Fibroblast of skin of right biceps (primary cell): ENCODE data around the gene GNG3.
A peak's percentile ranks its signal among the peaks of the same experiment; 100 is the strongest.
"Not testable (repeated sequence)": the region's sequence is repeated elsewhere in the genome, so short reads cannot be mapped to it uniquely, and the experiment has no call there.

Experiments
- DNase-seq: peaks from one replicate; pipeline ENCODE4 v3.0.0-alpha.2; 2013

The GNG3 gene

DNA sequence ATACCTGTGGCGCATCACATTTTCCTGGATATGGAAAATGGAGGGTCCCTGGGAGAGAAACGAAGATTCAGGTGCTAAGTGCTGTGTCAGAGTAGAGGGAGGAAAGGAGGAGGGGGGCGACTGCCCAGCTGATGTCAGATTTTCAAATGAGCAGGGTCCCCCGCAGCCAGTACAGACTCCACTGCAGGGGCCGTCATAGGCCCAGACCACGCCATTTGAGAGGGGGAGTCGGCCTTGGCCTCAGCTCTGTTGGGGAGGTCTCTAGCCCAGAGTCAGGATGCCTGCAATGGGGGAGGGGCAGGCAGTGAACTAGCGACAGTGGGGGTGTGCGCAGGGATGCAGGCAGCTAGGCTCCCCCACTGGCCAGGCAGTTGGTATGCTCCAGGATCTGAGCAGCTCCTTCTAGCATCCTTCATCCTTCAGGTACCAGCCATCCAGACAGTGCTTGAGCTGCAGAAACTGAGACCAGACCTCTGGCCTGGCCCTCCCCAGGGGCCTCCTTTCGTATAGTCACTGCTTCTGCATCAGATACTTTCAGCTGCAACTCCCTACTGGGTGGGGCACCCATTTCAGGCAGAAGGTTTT, at the start of gene GNG3, which contains the start of gene BSCL2:
Gene GNG3 (plus strand): TSS at position 400 of the 585 bp plus-strand sequence. CDS start 620 bp downstream, outside the sequence.
Gene BSCL2 (minus strand): TSS at position 148 of the 585 bp plus-strand sequence. CDS start 229 bp downstream, outside the sequence.
- peak; percentile 25 for DNase-seq

DNA sequence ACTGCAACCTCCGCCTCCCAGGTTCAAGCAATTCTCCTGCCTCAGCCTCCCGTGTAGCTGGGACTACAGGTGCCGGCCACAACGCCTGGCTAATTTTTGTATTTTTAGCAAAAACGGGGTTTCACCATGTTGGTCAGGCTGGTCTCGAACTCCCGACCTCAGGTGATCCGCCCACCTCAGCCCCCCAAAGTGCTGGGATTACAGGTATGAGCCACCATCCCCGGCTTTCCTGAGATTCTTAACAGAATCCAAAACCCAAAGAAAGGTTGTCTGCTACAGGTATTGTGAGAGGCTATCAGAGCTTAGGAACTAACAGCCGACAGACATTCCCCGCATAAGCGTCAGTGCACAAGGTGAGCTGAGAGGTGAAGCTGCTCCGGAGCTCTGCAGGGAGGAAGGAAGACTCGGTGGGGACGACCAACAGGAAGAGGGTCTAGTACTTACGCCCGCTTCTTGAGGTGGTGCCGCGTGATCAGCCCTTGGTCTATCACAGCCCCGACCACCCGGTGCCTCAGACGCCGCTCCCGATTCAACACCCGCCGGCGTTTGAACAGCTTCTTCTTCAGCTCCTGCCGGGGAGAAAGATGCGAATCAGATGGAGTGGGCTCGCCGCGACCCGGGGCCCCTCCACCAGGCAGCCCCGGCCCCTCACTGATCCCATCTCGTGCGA, 42.9 kb upstream of the GNG3 start:
- DNase-seq: peak; percentile 48

DNA sequence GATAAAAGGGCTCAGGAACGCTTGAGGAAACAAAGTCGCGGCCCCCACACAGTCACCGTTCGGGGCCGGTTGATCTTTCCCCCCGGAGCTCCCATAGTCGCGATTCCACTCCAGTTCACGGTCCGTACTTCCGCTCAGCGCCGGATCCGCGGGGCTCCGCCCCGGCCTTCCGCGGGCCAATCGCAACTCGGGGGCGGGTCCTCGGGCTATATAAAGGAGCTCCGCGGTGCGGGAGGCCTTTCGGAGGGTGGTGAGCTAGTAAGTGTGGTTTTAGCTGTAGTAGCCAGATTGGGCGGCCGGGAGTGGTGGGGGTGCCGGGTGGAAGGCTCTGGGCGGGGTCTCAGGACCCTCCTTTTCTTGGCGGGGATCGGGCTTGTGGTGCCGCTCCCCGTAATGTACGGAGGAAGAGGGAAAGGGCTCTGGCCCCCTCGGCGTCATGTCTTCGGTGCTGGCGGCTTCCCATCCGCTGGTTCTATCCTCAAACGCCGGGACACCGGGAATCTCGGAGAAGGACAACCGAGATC, 42.3 kb upstream of the GNG3 start, which contains the start of the genes C11orf98 and CSKMT:
Gene C11orf98 (minus strand): TSS at position 136 of the 524 bp plus-strand sequence. CDS start 41 bp downstream, at position 95.
Gene CSKMT (plus strand): TSS at position 238 of the 524 bp plus-strand sequence. CDS start 568 bp downstream, outside the sequence.
- peak; percentile 95 for DNase-seq

DNA sequence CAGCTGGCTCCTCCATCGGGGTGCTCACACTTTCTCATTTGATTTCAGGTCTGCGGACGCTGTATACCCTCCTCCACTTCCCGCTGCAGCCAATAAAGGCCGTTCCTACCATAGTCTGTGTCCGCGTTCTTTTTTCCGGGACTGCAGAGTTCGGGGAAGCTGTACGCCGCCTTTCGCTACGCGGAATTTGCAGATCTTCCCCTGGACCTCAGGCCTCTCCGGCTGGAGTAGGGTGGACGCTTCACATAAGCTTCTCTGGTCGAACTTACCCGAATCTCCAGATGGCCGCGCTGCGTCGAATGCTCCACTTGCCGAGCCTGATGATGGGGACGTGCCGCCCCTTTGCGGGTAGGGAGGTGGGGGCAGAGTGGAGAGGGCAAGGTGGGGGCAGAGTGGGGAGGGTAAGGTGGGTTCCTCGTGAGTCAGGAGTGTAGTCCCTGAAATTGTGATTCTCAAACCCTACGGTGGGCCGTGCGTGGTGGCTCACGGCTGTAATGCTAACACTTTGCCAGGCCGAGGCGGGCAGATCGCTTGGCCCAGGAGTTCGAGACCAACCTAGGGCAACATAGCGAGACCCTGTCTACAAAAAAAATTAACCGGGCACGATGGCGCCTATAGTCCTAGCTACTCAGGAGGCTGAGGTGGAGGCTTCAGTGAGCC, 41.7 kb upstream of the GNG3 start:
- peak; percentile 47 for DNase-seq

DNA sequence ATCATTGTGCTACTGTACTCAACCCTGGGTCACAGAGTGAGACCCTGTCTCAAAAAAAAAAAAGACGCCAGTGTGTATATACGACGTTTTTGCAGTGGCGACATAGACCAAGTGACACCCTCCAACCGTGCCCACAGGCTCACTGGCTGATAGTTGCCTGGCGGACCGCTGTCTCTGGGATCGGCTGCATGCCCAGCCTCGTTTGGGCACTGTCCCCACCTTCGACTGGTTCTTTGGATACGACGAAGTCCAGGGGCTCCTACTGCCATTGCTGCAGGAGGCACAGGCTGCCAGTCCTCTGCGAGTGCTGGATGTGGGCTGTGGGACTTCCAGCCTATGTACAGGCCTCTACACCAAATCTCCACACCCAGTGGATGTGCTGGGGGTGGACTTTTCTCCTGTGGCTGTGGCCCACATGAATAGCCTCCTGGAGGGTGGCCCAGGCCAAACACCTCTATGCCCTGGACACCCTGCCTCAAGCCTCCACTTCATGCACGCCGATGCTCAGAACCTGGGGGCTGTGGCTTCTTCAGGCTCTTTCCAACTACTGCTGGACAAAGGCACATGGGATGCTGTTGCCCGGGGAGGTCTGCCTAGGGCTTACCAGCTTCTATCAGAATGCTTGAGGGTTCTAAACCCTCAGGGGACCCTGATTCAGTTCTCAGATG, 41.1 kb upstream of the GNG3 start:
- no peak for DNase-seq

DNA sequence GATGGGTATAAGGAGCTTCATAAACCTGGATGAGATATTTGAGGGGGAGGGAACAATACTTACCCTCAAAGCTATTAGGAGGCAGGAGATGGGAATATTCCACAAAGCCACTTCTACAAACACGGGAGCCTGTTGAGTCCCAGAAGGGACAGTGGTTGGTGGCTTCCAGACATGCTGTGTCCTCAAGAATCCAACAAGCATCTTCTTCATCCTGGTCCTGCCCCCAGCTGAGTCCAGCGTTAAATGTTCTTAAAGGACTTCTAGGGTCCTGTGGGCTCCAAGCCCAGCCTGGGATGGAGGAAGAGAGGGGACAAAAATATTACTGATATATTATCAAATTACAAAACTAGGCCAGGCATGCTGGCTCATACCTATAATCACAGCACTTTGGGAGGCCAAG, 40.0 kb upstream of the GNG3 start:
- DNase-seq: no peak

DNA sequence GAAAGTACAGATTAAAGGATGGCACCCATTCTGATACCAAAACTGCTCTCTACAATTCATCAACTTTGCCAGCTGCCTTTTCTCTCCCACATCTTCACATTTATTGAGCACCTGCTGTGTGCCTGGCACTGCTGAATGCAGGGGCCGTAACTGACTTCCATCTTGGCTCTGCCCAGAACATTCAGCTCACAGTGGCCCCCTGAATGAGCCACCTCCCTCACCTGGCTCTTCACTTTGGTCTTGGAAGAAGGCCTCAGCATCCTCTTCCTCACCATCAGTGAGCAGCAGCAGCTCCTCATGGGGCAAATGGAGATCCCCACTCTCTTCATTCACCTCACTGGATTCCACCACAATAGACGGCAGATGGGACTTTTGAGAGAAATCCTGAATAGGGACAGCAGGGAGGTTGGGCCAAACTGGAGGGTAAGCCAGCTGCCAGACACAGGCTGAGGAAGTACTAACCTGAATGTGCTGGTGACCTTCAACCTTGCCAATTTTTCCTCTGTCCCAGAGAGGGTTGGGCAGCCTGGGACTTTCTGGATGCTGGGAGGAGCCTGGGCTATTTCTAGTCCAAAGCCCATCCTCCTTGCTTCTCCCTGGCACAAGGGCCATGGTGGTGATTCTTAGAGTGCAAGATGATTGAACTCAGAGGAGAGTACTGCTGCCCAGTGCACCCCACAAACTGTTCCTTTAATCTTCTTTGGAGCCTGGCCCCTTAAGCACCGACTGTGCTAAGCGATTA, 37.9 kb upstream of the GNG3 start:
- DNase-seq: no peak

DNA sequence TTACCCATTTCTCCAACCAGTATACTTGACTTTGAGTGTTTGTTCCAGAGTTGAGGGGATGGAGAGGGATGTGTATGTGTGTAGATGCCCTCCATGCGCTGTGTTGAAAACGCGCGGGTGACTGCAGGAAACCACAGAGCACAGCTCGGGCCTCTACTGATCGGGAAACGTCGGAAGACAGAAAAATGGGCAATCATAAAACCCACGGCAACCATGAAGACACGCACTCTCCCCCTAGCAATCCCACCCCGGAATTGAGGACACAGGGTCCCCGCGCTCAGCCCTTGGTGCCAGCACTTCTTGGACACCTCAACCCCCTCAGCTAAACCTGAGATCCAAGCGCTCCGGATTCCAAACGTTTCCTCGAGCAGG, 36.3 kb upstream of the GNG3 start:
- DNase-seq: peak; percentile 30

DNA sequence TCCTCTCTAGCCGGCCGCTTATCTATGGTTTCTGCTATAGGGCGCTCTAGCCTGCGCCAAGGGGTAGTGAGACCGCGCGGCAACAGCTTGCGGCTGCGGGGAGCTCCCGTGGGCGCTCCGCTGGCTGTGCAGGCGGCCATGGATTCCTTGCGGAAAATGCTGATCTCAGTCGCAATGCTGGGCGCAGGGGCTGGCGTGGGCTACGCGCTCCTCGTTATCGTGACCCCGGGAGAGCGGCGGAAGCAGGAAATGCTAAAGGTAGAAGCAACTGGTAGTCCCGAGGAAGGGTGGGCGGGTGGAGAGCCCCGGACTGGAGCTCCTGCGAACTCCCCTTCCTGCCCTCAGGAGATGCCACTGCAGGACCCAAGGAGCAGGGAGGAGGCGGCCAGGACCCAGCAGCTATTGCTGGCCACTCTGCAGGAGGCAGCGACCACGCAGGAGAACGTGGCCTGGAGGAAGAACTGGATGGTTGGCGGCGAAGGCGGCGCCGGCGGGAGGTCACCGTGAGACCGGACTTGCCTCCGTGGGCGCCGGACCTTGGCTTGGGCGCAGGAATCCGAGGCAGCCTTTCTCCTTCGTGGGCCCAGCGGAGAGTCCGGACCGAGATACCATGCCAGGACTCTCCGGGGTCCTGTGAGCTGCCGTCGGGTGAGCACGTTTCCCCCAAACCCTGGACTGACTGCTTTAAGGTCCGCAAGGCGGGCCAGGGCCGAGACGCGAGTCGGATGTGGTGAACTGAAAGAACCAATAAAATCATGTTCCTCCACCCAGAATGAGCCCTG, 35.7 kb upstream of the GNG3 start, which contains the start of the genes LBHD1 and UQCC3:
Gene LBHD1 (minus strand): TSS at position 660 of the 782 bp plus-strand sequence. CDS start 2,236 bp downstream, outside the sequence.
Gene UQCC3 (plus strand): TSS at position 66 of the 782 bp plus-strand sequence. CDS start 73 bp downstream, at position 139.
- peak; percentile 88 for DNase-seq

DNA sequence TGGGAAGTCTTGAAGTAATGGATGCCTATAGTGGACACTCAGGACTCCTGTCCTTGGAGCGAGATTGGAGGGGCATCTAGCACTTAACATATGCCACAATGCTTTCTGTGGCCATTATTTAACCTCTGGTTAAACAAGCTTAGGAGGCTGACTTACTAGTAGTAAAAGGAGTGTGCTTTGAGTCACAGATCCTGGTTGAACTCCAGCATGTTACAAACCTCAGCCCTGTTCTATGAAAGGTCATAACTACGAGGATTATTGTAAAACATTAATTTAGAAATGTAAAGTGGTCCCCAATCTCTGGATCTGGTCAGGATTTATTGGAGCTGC, 34.3 kb upstream of the GNG3 start:
- DNase-seq: no peak

DNA sequence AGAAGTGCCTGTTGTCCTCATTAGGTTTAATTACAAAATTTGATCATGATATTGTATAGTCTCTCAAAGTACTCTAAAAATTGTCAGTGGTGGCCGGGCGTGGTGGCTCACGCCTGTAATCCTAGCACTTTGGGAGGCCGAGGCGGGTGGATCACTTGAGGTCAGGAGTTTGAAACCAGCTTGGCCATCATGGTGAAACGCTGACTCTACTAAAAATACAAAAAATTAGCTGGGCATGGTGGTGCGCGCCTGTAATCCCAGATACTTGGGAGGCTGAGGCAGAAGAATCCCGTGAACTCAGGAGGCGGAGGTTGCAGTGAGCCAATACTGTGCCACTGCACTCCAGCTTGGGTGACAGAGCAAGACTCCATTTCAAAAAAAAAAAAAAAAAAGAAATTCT, 32.1 kb upstream of the GNG3 start:
- not testable (repeated sequence) for DNase-seq

DNA sequence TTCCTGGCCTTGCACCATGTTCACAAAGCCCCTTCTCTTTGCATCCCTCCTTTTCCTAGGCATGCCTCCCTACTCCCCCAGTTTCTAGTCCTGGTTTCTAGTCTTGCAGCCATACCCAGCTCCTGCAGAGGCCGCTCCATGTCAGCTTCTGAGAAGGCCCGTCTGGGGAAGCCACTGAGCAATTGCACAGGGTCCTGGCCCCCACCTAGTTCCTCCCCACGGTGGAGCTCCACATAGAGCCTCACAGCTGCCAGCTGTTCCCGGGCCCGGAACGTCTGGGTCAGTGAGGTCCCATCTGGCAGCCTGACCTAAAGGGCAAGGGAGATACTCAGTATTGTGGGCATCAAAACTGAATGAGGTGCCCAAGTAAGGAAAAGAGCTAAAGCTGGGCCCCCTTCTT, 30.8 kb upstream of the GNG3 start:
- no peak for DNase-seq

DNA sequence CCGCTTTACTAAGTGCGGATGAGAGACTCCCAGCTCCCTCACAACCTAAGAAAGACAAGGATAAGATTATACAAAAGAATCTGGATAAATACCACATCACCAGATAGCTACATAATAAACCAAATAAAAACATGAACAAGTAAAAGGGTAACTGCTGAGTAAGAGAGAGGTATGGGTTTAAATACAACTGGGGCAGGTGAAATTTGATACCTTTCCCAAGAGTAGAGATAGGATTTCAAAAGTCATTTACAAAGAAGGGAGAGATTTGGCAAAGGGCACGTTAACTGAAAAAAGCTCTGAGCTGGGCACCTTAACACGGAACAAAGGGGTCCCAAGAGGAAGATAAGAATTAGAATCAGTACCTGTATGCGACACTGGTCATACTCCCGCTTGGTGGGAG, 30.3 kb upstream of the GNG3 start:
- DNase-seq: no peak

DNA sequence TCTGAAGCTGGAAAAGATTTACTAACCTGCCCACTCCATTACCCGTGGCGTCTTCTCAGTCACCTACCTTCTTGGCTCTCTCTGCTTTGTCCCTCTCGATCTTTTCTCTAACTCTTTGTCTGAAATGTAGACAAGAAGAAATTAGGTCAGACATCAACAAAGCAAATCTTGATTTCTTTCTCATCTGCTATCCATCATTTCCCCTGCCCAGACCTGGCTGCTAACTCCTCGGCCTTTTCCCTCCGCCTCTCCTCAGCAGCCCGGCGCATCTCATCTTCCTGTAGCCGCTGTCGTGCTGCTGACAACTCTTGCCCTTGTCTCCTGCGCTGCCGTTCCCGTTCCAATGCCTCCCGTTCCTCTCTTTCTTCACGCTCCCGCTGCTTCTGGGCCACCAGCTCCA, 29.8 kb upstream of the GNG3 start:
- DNase-seq: no peak

DNA sequence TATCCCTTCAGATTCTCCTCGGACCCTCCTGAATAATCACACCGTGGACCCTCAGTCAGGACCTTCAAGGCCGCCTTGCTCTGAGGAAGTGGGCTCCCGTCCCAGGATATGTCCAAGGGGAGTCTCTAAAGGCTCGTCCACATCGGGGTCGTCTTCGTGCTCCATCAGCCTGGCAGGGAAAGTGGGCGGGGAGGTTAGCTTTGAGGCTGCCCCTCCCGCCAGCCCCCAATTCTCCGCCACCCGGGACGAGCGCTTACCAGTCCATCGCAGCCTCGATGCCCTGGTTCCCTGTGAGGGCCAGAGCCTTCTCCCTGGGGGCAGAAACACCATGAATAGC, 29.1 kb upstream of the GNG3 start:
- no peak for DNase-seq

DNA sequence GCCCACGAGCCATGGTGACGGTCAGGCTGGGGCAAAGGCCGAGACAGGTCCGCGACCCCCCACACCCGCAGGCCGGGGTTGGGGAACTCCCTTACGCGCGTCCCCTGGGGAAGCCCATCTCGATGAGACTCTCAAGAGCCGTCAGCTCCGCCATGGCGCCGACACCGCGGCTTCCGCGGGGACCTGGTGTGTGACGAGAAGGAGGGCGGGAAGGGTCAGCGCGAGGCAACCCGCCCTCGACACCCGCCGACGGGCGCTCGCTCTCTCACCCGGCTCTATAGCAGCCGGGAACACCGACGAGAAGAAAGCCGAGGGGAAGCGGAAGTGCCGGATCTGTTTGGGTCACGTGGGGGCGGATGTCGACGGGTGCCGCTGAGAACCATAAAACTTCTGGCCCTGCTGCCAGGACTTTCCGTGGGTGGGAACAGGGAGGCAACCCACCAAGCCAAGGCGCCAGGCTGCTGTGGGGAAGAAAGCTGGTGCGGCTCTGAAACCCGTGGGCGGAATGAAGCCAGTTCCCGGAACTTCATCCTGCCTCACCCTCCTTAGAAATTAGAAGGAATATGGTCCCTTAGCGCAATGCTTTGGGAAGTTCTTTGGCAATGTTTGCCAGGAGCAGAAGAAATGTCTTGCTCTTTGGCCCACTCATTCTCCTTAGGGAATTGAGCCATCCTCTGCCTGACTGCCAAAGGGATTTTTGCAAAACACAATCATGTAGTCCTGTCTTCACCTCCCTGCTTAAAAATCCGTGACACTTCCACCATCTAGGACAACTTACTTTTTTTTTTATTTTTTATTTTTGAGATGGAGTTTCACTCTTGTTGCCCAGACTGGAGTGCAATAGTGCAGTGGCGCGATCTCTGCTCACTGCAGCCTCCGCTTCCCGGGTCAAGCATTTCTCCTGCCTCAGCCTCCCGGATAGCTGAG, 28.4 kb upstream of the GNG3 start, which contains the start of gene UBXN1:
Gene UBXN1 (minus strand): TSS at position 304 of the 927 bp plus-strand sequence. CDS start 150 bp downstream, at position 154.
- DNase-seq: peak; percentile 89

DNA sequence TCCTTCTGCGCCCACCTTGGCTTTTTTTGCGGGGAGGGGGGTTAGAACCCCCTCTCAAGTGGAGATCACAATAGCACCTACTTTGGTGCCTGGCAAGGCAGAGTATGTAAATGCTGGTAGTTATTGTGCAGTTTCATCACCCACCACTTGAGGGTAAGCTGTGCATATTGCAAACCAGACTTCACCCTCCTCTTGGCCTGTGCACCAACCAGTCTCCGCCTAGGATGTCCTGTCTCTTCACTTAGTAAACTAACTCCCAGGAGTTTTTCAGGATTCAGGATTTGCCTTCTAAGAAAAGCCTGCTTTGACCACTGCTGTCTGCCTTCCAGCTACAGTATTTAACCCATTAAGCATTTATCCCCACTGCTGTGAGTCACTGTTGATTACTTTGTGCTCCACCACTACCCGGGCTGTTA, 26.6 kb upstream of the GNG3 start:
- peak; percentile 81 for DNase-seq

DNA sequence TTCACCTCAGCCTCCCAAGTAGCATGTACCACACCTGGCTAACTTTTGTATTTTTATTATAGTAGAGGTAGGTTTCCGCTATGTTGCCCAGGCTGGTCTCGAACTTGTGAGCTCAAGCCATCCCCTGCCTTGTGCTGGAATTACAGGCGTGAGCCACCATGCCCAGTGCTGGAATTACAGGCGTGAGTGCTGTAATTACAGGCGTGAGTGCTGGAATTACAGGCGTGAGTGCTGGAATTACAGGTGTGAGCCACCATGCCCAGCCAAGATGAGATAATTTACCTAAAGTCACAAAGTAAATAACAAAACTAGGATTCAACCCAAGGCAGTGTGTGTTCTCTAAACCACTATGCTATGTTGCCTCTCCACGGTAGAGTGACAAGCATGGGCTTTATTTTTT, 25.0 kb upstream of the GNG3 start:
- DNase-seq: no peak

DNA sequence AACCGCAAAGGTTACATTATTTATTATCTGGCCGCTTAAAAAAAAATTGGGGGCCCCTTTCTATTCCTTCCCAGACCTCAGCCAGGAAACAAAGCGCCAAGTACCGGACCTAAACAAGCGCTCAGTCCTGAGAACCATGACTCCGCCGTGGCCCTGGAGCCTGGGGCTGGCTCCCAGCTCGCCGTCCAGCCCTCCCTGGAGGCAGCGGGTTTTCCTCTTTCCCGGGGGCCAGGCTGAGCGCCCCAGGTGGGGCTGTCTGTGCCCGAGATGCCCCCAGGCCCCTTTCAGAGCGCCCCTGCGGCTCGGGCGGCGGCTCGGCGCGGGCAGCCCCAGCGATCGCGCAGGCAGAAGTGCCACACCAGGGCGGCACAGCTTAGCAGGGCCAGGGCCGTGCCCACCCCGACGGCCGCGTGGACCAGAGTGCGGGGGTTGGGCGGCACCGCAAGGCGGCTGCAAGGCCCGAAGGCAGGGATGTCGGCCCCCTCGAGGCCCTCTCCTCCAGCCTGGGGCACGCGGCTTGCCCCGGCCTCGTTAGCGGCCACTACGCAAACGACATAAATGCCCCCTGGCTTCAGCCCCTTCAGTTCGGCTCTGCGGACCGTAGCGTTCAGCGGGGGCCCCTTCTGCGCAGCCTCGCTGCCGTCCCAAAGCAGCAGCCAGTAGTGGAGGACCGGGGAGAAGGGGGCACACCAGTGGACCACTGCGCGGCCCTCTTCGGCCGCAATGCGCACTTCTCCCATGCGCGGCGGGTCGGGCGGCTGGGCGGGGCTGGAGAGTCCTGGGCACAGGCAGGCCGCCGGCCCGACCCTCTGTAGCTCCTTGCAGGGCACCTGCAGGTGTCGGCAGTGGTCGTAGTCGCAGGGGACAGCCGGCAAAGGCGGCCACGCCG, 19.7 kb upstream of the GNG3 start:
- no peak for DNase-seq
